HEK293 (cell line): Measurements from ENCODE around the gene EEF1A2.

ENCODE experiments used
- BCL11B ChIP-seq: fragments of 450-650 bp; formaldehyde crosslinking; IDR thresholded peaks from 2 replicates; pipeline ENCODE4 v1.5.1; 2016; ENCODE audit warnings: low read depth, missing biosample characterization, missing genetic modification characterization
- GLI4 ChIP-seq: fragments of 450-650 bp; formaldehyde crosslinking; IDR thresholded peaks from 2 replicates; pipeline ENCODE4 v1.5.1; 2016; ENCODE audit warnings: missing biosample characterization, missing genetic modification characterization
- GLIS2 ChIP-seq: fragments of 450-650 bp; formaldehyde crosslinking; IDR thresholded peaks from 2 replicates; pipeline ENCODE4 v1.5.1; 2016; ENCODE audit warnings: missing biosample characterization, missing genetic modification characterization
- INSM2 ChIP-seq: fragments of 450-650 bp; formaldehyde crosslinking; IDR thresholded peaks from 2 replicates; pipeline ENCODE4 v1.5.1; 2016; ENCODE audit warnings: missing biosample characterization, missing genetic modification characterization
- KLF8 ChIP-seq: fragments of 450-650 bp; formaldehyde crosslinking; IDR thresholded peaks from 2 replicates; pipeline ENCODE4 v1.5.1; 2016; ENCODE audit warnings: missing biosample characterization, missing genetic modification characterization
- PBX3 ChIP-seq: sonication (generic); formaldehyde crosslinking; IDR thresholded peaks from 2 replicates; pipeline ENCODE4 v1.8.1; 2022; ENCODE audit warnings: mild to moderate bottlenecking, moderate library complexity, missing genetic modification reagents
- SP7 ChIP-seq: fragments of 450-650 bp; formaldehyde crosslinking; IDR thresholded peaks from 2 replicates; pipeline ENCODE4 v1.5.1; 2016; ENCODE audit warnings: missing biosample characterization, missing genetic modification characterization
- YY1 ChIP-seq: fragments of 450-650 bp; formaldehyde crosslinking; IDR thresholded peaks from 2 replicates; pipeline ENCODE4 v1.5.1; 2018; ENCODE audit warnings: missing biosample characterization, missing genetic modification characterization
- ZBTB10 ChIP-seq: fragments of 450-650 bp; formaldehyde crosslinking; IDR thresholded peaks from 2 replicates; pipeline ENCODE4 v1.5.1; 2016; ENCODE audit warnings: missing biosample characterization, missing genetic modification characterization
- ZBTB17 ChIP-seq: fragments of 450-650 bp; formaldehyde crosslinking; IDR thresholded peaks from 2 replicates; pipeline ENCODE4 v1.5.1; 2016; ENCODE audit warnings: missing biosample characterization, missing genetic modification characterization
- ZFP69B ChIP-seq: fragments of 450-650 bp; formaldehyde crosslinking; IDR thresholded peaks from 2 replicates; pipeline ENCODE4 v1.5.1; 2016; ENCODE audit warnings: missing biosample characterization, missing genetic modification characterization
- ZNF214 ChIP-seq: fragments of 450-650 bp; formaldehyde crosslinking; IDR thresholded peaks from 2 replicates; pipeline ENCODE4 v1.5.1; 2017; ENCODE audit warnings: missing biosample characterization, mild to moderate bottlenecking, missing genetic modification characterization, borderline replicate concordance
- ZNF335 ChIP-seq: fragments of 450-650 bp; formaldehyde crosslinking; conservative IDR thresholded peaks from 2 replicates; pipeline ENCODE4 v1.5.1; 2016; ENCODE audit warnings: missing biosample characterization, missing genetic modification characterization
- ZNF391 ChIP-seq: fragments of 450-650 bp; formaldehyde crosslinking; IDR thresholded peaks from 2 replicates; pipeline ENCODE4 v1.5.1; 2016; ENCODE audit warnings: low read depth, missing biosample characterization, missing genetic modification characterization, borderline replicate concordance
- ZNF600 ChIP-seq: fragments of 450-650 bp; formaldehyde crosslinking; IDR thresholded peaks from 2 replicates; pipeline ENCODE4 v1.5.1; 2016; ENCODE audit warnings: missing biosample characterization, missing genetic modification characterization
- ZNF837 ChIP-seq: fragments of 450-650 bp; formaldehyde crosslinking; IDR thresholded peaks from 2 replicates; pipeline ENCODE4 v1.5.1; 2016; ENCODE audit warnings: missing biosample characterization, missing genetic modification characterization
- TF ChIP-seq, protein P1 (sequence below): fragments of 450-650 bp; formaldehyde crosslinking; IDR thresholded peaks from 2 replicates; pipeline ENCODE4 v1.5.1; 2016; ENCODE audit warnings: missing biosample characterization, missing genetic modification characterization, low read depth
- TF ChIP-seq, protein P2 (sequence below): fragments of 450-650 bp; formaldehyde crosslinking; IDR thresholded peaks from 2 replicates; pipeline ENCODE4 v1.5.1; 2017; ENCODE audit warnings: missing biosample characterization, missing genetic modification characterization
- TF ChIP-seq, protein P3 (sequence below): fragments of 450-650 bp; formaldehyde crosslinking; IDR thresholded peaks from 2 replicates; pipeline ENCODE4 v1.5.1; 2016; ENCODE audit warnings: missing biosample characterization, missing genetic modification characterization

Gene EEF1A2

DNA sequence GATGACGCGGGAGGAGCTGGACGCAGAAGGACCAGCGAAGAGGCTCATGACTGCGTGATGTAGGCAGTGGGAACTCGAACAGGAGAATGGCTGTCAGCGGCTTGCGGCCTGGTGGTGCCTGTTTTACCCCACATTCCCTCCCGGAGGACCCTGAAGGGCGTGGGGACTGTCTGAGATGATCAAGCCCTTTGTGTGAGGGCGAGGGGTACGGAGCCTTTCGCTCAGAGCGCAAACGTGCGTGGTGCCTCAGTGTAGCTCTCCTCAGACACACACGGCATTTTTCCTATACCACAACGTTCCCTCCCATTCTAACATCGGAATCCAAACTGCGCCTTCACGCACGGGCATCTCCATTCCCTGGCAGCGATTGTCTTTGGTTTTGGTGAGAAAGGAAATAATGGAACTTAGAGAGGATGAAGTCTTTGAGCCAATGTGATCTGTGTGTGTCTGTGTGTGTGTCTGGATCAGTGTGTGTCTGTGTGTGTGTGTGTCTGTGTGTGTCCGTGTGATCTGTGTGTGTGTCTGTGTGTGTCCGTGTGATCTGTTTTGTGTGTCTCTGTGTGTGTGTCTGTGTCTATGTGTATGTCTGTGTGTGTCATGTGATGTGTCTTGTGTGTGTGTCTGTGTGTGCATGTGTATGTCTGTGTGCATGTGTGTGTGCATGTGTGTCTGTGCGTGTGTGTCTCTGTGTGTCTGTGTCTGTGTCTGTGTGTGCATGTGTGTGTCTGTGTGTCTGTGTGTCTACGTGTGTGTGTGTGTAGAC lies 33.0 kb upstream of the EEF1A2 start (continued):
- TF ChIP-seq, protein P1, sequence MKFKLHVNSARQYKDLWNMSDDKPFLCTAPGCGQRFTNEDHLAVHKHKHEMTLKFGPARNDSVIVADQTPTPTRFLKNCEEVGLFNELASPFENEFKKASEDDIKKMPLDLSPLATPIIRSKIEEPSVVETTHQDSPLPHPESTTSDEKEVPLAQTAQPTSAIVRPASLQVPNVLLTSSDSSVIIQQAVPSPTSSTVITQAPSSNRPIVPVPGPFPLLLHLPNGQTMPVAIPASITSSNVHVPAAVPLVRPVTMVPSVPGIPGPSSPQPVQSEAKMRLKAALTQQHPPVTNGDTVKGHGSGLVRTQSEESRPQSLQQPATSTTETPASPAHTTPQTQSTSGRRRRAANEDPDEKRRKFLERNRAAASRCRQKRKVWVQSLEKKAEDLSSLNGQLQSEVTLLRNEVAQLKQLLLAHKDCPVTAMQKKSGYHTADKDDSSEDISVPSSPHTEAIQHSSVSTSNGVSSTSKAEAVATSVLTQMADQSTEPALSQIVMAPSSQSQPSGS = no peak
- TF ChIP-seq GLIS2 (no peak), ZNF391 (tag by site-specific recombination) (peak; percentile 49), ZNF837 (tag by site-specific recombination) (peak; percentile 91; the same call in 1 of the 2 replicates), KLF8 (tag by site-specific recombination) (peak; percentile 49; the same call in 1 of the 2 replicates), ZNF214 (tag by site-specific recombination) (no peak), ZNF335 (tag by site-specific recombination) (no peak), INSM2 (tag by site-specific recombination) (0 out of 2 replicates have a peak, but pooled peaks have one; percentile 32), ZFP69B (tag by site-specific recombination) (peak; percentile 78), ZBTB17 (tag by site-specific recombination) (0 out of 2 replicates have a peak, but pooled peaks have one; percentile 62), PBX3 (no peak), GLI4 (no peak), ZBTB10 (tag by site-specific recombination) (0 out of 2 replicates have a peak, but pooled peaks have one; percentile 54), SP7 (tag by site-specific recombination) (peak; percentile 27; the same call in 1 of the 2 replicates), BCL11B (tag by site-specific recombination) (no peak), YY1 (no peak), ZNF600 (peak; percentile 83)
- TF ChIP-seq, protein P2, sequence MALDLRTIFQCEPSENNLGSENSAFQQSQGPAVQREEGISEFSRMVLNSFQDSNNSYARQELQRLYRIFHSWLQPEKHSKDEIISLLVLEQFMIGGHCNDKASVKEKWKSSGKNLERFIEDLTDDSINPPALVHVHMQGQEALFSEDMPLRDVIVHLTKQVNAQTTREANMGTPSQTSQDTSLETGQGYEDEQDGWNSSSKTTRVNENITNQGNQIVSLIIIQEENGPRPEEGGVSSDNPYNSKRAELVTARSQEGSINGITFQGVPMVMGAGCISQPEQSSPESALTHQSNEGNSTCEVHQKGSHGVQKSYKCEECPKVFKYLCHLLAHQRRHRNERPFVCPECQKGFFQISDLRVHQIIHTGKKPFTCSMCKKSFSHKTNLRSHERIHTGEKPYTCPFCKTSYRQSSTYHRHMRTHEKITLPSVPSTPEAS (tag by site-specific recombination) = peak; percentile 100
- TF ChIP-seq, protein P3, sequence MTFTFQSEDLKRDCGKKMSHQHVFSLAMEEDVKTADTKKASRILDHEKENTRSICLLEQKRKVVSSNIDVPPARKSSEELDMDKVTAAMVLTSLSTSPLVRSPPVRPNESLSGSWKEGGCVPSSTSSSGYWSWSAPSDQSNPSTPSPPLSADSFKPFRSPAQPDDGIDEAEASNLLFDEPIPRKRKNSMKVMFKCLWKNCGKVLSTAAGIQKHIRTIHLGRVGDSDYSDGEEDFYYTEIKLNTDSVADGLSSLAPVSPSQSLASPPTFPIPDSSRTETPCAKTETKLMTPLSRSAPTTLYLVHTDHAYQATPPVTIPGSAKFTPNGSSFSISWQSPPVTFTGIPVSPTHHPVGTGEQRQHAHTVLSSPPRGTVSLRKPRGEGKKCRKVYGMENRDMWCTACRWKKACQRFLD (tag by site-specific recombination) = no peak
